C4-2B (cell line): ENCODE measurements around the gene KDM5A.

Experiments
- CTCF ChIP-seq: fragments of 450-650 bp; conservative IDR thresholded peaks from 2 replicates; pipeline ENCODE4 v1.5.1; 2017; ENCODE audit warnings: mild to moderate bottlenecking
- ZFX ChIP-seq: fragments of 450-650 bp; IDR thresholded peaks from 2 replicates; pipeline ENCODE4 v1.6.1; 2017

DNA sequence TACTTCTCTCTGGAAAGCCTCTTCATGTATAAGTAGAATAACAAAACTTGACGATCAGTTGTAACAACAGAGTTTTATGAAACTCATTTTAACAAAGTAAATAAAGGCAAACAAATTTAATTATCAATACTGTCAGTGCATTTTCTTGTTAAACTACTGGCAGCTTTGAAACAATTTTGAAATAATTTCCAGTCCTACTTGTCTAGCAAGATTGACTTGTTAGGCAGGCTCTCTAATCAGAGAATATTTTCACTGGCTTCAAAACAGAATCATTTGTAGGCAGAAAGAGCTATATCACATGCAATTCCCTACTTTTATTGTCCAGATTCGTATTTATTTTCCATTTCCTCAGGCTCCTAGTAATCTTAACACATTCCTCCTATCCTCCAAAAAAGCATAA, 80.6 kb downstream of the KDM5A start:
- TF ChIP-seq CTCF (no peak), ZFX (no peak)
